H1 (cell line): ENCODE measurements around the gene PNLIPRP1. TPM values are rescaled to one million over a fixed set of nuclear protein-coding genes. Genes with fewer than 3 reads are reported as not detected.

Source experiments
- CTCF ChIA-PET: fragments of 300-600 bp; sonication (Branson Sonifier 250); formaldehyde crosslinking; loops from one replicate; lab custom pipeline; 2021; ENCODE audit not compliant: partially characterized antibody; lab: Charles Lee
- POLR2A ChIA-PET: fragments of 300-600 bp; sonication (Branson Sonifier 250); formaldehyde crosslinking; loops from one replicate; lab custom pipeline; 2021; ENCODE audit warnings: inconsistent platforms; ENCODE audit not compliant: partially characterized antibody; lab: Charles Lee
- DNase-seq, 2 experiments: peaks; one replicate each; pipeline versions ENCODE4 v3.0.0 to v3.0.0-alpha.2; 2010 to 2022; ENCODE audit warnings: low spot score in 2 of 2, low read depth in 1 of 2, mixed read lengths in 1 of 2
- FAIRE-seq: peaks from 2 replicates; lab custom pipeline; 2011; peaks lifted over from hg19 to GRCh38; lab: Jason Lieb, UNC
- H2AFZ ChIP-seq: 2 replicates; pipeline ENCODE4 v1.8.1; 2012; ENCODE audit warnings: low read length, inconsistent platforms
- H2AK5ac ChIP-seq: 2 replicates; pipeline ENCODE4 v1.6.1; 2013; ENCODE audit warnings: low read depth, low read length
- H2BK120ac ChIP-seq: replicated peaks from 2 replicates; pipeline ENCODE3; 2013; ENCODE audit warnings: low read depth, low read length, inconsistent platforms
- H2BK12ac ChIP-seq: 2 replicates; pipeline ENCODE4 v1.6.1; 2013; ENCODE audit warnings: low read depth, low read length
- H2BK15ac ChIP-seq: 2 replicates; pipeline ENCODE4 v1.6.1; 2013; ENCODE audit warnings: low read length
- H2BK20ac ChIP-seq: 2 replicates; pipeline ENCODE4 v1.6.1; 2013; ENCODE audit warnings: low read length
- H2BK5ac ChIP-seq: 2 replicates; pipeline ENCODE4 v1.6.1; 2013; ENCODE audit warnings: low read depth, low read length
- H3K14ac ChIP-seq: 2 replicates; pipeline ENCODE4 v1.6.1; 2013; ENCODE audit warnings: inconsistent platforms; ENCODE audit not compliant: insufficient read length
- H3K18ac ChIP-seq: 2 replicates; pipeline ENCODE4 v1.6.1; 2013; ENCODE audit warnings: low read length; ENCODE audit errors: extremely low read depth
- H3K23ac ChIP-seq: 2 replicates; pipeline ENCODE4 v1.6.1; 2013; ENCODE audit warnings: inconsistent platforms; ENCODE audit not compliant: insufficient read length
- H3K23me2 ChIP-seq: 2 replicates; pipeline ENCODE4 v1.6.1; 2013; ENCODE audit warnings: low read depth, low read length
- H3K27ac ChIP-seq: 2 replicates; pipeline ENCODE4 v1.6.1; 2011; ENCODE audit warnings: low read depth, low read length, inconsistent platforms
- H3K27me3 ChIP-seq, 4 experiments: replicated peaks in 1 of 4; 1 replicate in 1 of 4; 2 replicates in 3 of 4; pipeline versions ENCODE4 v1.6.1 to v1.8.1; 2011 to 2013; ENCODE audit warnings: low read length in 3 of 4, mild to moderate bottlenecking in 3 of 4, inconsistent platforms in 2 of 4, mixed read lengths in 2 of 4, moderate library complexity in 1 of 4; ENCODE audit not compliant: control insufficient read depth in 3 of 4, insufficient read depth in 3 of 4; ENCODE audit errors: extremely low read depth in 1 of 4
- H3K36me3 ChIP-seq, 4 experiments: 2 replicates each; pipeline versions ENCODE4 v1.6.1 to v1.8.1; 2011 to 2013; ENCODE audit warnings: mild to moderate bottlenecking in 4 of 4, low read length in 3 of 4, moderate library complexity in 2 of 4, control low read depth in 1 of 4, inconsistent platforms in 1 of 4; ENCODE audit not compliant: insufficient read depth in 4 of 4, control insufficient read depth in 2 of 4
- H3K4ac ChIP-seq: replicated peaks from 2 replicates; pipeline ENCODE3; 2013; ENCODE audit warnings: low read length, low read depth, mixed read lengths, inconsistent platforms; ENCODE audit not compliant: insufficient read length
- H3K4me1 ChIP-seq, 4 experiments: replicated peaks in 1 of 4; 1 replicate in 1 of 4; 2 replicates in 3 of 4; pipeline versions ENCODE4 v1.6.1 to v1.8.1; 2011 to 2013; ENCODE audit warnings: low read length in 3 of 4, inconsistent platforms in 2 of 4, mixed read lengths in 1 of 4; ENCODE audit not compliant: insufficient read depth in 4 of 4, control insufficient read depth in 3 of 4
- H3K4me2 ChIP-seq, 2 experiments: 2 replicates each; pipeline versions ENCODE4 v1.6.1 to v1.8.1; 2011 to 2013; ENCODE audit warnings: low read depth in 2 of 2, low read length in 2 of 2, control low read depth in 1 of 2, inconsistent platforms in 1 of 2, mild to moderate bottlenecking in 1 of 2; ENCODE audit not compliant: insufficient read depth in 1 of 2
- H3K4me3 ChIP-seq, 4 experiments: fragments of 200-600, 300-600 bp in 1 of 4; sonication (generic), shearing (Covaris generic), sonication (Bioruptor Twin) in 1 of 4; 2 replicates each; pipeline versions ENCODE4 v1.5.1 to v1.8.1; 2011 to 2016; ENCODE audit warnings: low read length in 4 of 4, low read depth in 3 of 4, control low read depth in 2 of 4, inconsistent platforms in 2 of 4, mild to moderate bottlenecking in 2 of 4, mixed read lengths in 1 of 4, moderate library complexity in 1 of 4; ENCODE audit not compliant: insufficient read depth in 2 of 4; ENCODE audit errors: extremely low read depth in 1 of 4
- H3K56ac ChIP-seq: replicated peaks from 2 replicates; pipeline ENCODE3; 2013; ENCODE audit warnings: low read depth, mild to moderate bottlenecking, mixed read lengths, low read length, inconsistent platforms; ENCODE audit not compliant: insufficient read length
- H3K79me1 ChIP-seq: 2 replicates; pipeline ENCODE4 v1.6.1; 2013; ENCODE audit warnings: low read depth, low read length, control low read depth
- H3K79me2 ChIP-seq, 2 experiments: 2 replicates each; pipeline versions ENCODE4 v1.6.1 to v1.8.1; 2012 to 2013; ENCODE audit warnings: low read length in 2 of 2, mild to moderate bottlenecking in 2 of 2, inconsistent platforms in 1 of 2; ENCODE audit not compliant: insufficient read depth in 2 of 2, control insufficient read depth in 1 of 2
- H3K9ac ChIP-seq, 4 experiments: replicated peaks in 1 of 4; 1 replicate in 1 of 4; 2 replicates in 3 of 4; pipeline versions ENCODE4 v1.6.1 to v1.8.1; 2011 to 2013; ENCODE audit warnings: low read depth in 3 of 4, low read length in 3 of 4, control low read depth in 2 of 4, mild to moderate bottlenecking in 2 of 4, moderate library complexity in 2 of 4, inconsistent platforms in 1 of 4; ENCODE audit errors: extremely low read depth in 1 of 4
- H3K9me3 ChIP-seq, 2 experiments: 2 replicates each; pipeline versions ENCODE4 v1.6.1 to v1.8.1; 2012 to 2013; ENCODE audit warnings: mild to moderate bottlenecking in 2 of 2, moderate library complexity in 2 of 2, control low read depth in 1 of 2, inconsistent platforms in 1 of 2, low read depth in 1 of 2, low read length in 1 of 2, mixed read lengths in 1 of 2; ENCODE audit not compliant: insufficient read depth in 2 of 2
- H4K20me1 ChIP-seq, 2 experiments: replicated peaks in 1 of 2; 2 replicates each; pipeline versions ENCODE3 to v1.8.1; 2011 to 2013; ENCODE audit warnings: inconsistent platforms in 2 of 2, low read length in 2 of 2, mild to moderate bottlenecking in 1 of 2; ENCODE audit not compliant: insufficient read depth in 2 of 2, control insufficient read depth in 1 of 2
- H4K5ac ChIP-seq: 2 replicates; pipeline ENCODE4 v1.6.1; 2013; ENCODE audit warnings: low read length, low read depth, mixed read lengths, inconsistent platforms; ENCODE audit not compliant: insufficient read length
- H4K8ac ChIP-seq: 2 replicates; pipeline ENCODE4 v1.8.0; 2013; ENCODE audit warnings: mild to moderate bottlenecking, moderate library complexity, low read length, inconsistent platforms; ENCODE audit not compliant: insufficient read depth; ENCODE audit errors: extremely low read depth
- H4K91ac ChIP-seq: replicated peaks from 2 replicates; pipeline ENCODE3; 2013; ENCODE audit warnings: low read length, mixed read lengths, inconsistent platforms; ENCODE audit not compliant: insufficient read length
- ATF3 ChIP-seq: IDR thresholded peaks from 2 replicates; pipeline ENCODE4 v1.6.1; 2011; ENCODE audit warnings: low read depth, mild to moderate bottlenecking, low read length; ENCODE audit not compliant: insufficient read depth
- CHD1 ChIP-seq: IDR thresholded peaks from 2 replicates; pipeline ENCODE4 v1.6.1; 2012; ENCODE audit warnings: low read depth, low read length, improper control_type of control experiment
- CTCF ChIP-seq, 3 experiments: IDR thresholded peaks; 1 replicate in 2 of 3; 2 replicates in 1 of 3; pipeline versions ENCODE4 v1.5.1 to v1.6.1; 2011; ENCODE audit warnings: low read length in 3 of 3, mild to moderate bottlenecking in 3 of 3, inconsistent platforms in 2 of 3, low read depth in 1 of 3, moderate library complexity in 1 of 3; ENCODE audit not compliant: insufficient read depth in 1 of 3; ENCODE audit errors: control extremely low read depth in 1 of 3
- GABPA ChIP-seq: IDR thresholded peaks from 2 replicates; pipeline ENCODE4 v1.6.1; 2011; ENCODE audit warnings: mild to moderate bottlenecking, low read length, moderate library complexity, borderline replicate concordance; ENCODE audit not compliant: insufficient read depth
- MAFK ChIP-seq: IDR thresholded peaks from 2 replicates; pipeline ENCODE4 v1.6.1; 2012; ENCODE audit warnings: low read depth, mild to moderate bottlenecking, improper control_type of control experiment, low read length
- NANOG ChIP-seq: IDR thresholded peaks from 2 replicates; pipeline ENCODE4 v1.6.1; 2011; ENCODE audit warnings: low read length, low read depth, mild to moderate bottlenecking, inconsistent platforms; ENCODE audit not compliant: insufficient read depth, poor library complexity, severe bottlenecking
- NRF1 ChIP-seq: IDR thresholded peaks from 2 replicates; pipeline ENCODE4 v1.6.1; 2011; ENCODE audit warnings: mild to moderate bottlenecking, low read depth, low read length, improper control_type of control experiment
- RAD21 ChIP-seq, 2 experiments: IDR thresholded peaks in 1 of 2; conservative IDR thresholded peaks in 1 of 2; 2 replicates each; pipeline ENCODE4 v1.6.1; 2011; ENCODE audit warnings: low read depth in 2 of 2, low read length in 2 of 2, improper control_type of control experiment in 1 of 2, inconsistent platforms in 1 of 2, mild to moderate bottlenecking in 1 of 2, moderate library complexity in 1 of 2
- RBBP5 ChIP-seq: IDR thresholded peaks from 2 replicates; pipeline ENCODE4 v1.7.1; 2012; ENCODE audit warnings: low read depth, mild to moderate bottlenecking, inconsistent platforms, low read length, moderate library complexity, borderline replicate concordance
- SIRT6 ChIP-seq: IDR thresholded peaks from one replicate; pipeline ENCODE4 v1.7.1; 2012; ENCODE audit warnings: low read length, inconsistent platforms
- WGBS, 2 experiments: shearing (Covaris generic) in 1 of 2; methylation state at CpG; one replicate each; pipeline versions ENCODE4 v1.1.6 to v1.1.7; 2013 to 2015; ENCODE audit warnings: low lambda C conversion rate in 2 of 2, mixed read lengths in 2 of 2, inconsistent platforms in 1 of 2, low coverage in 1 of 2, missing lambda C conversion rate in 1 of 2; ENCODE audit not compliant: insufficient replicate concordance in 2 of 2, insufficient coverage in 1 of 2, insufficient read length in 1 of 2; ENCODE audit errors: extremely low coverage in 1 of 2, missing lambda C conversion rate in 1 of 2; 5-methylcytosine and 5-hydroxymethylcytosine counted together
- polyA plus RNA-seq, 7 experiments: library from polyadenylated mRNA; depleted of rRNA in 3 of 7; stranded (reverse) in 5 of 7; unstranded in 2 of 7; fragments of >200 nt in 5 of 7; fragments of 200-250 nt in 2 of 7; gene quantifications; 1 replicate in 5 of 7; 2 replicates in 1 of 7; 4 replicates in 1 of 7; pipeline versions ENCODE4 v1.2.1 to v1.2.3, GENCODE V29; 2011 to 2013; ENCODE audit warnings: missing spikeins in 2 of 7, mixed read lengths in 2 of 7
- total RNA-seq: library from RNA; stranded (reverse); fragmentation: NEBNext Ultra II Directional; extraction: Animal tissue kit (Norgen Biotek cat#: 25700); gene quantifications from 2 replicates; pipeline ENCODE4 v1.2.1, GENCODE V29; 2021

The PNLIPRP1 gene
- total and polyA plus RNA-seq, 2 of the 8 experiments (the other 6 are each of a cell fraction or from before 2014, with no cell fraction given): not detected

GRCh38 chr10:116606061-116606483, 15.3 kb downstream of the PNLIPRP1 start:
- Histone ChIP-seq H2AK5ac (no peak overlapping the region), H4K20me1 (peaks cover 0 to 2% of the 10 kb centered on the region in 2 experiments), H3K4ac (no peak overlapping the region), H3K9me3 (peaks cover 3 to 4% of the 10 kb centered on the region in 2 experiments; a peak in 1 of 4 replicates), H2BK15ac (no peak overlapping the region), H3K27ac (no peak overlapping the region), H3K18ac (no peak overlapping the region), H3K4me3 (no peak overlapping the region), H2BK20ac (no peak overlapping the region), H3K79me2 (no peaks in the 10 kb centered on the region), H4K91ac (no peak overlapping the region), H3K36me3 (no peaks in the 10 kb centered on the region), H3K4me2 (no peak overlapping the region), H2BK5ac (no peak overlapping the region), H2BK12ac (no peak overlapping the region), H4K8ac (no peak overlapping the region), H4K5ac (no peak overlapping the region), H3K4me1 (peaks cover 0 to 9% (median 3%) of the 10 kb centered on the region in 4 experiments; a peak in 4 of 7 replicates), H3K27me3 (peaks cover 0 to 12% (median 10%) of the 10 kb centered on the region in 4 experiments; a peak in 5 of 7 replicates), H3K9ac (no peak overlapping the region), H2AFZ (no peak overlapping the region), H3K23ac (no peak overlapping the region), H2BK120ac (no peak overlapping the region), H3K14ac (no peak overlapping the region), H3K79me1 (no peaks in the 10 kb centered on the region), H3K23me2 (peaks cover 3% of the 10 kb centered on the region; the same call in 1 of the 2 replicates), H3K56ac (no peak overlapping the region)
- FAIRE-seq (no peak), DNase-seq (no peak)
- WGBS, 2 experiments: 74% methylated on average over 6 of the region's 8 CpGs; no CpG with 5 or more reads in 1 of the 2 experiments
- POLR2A ChIA-PET: interaction anchor here (1.2 kb wide), 1 partner anchor 18 kb away, joined by 3 read pairs; no protein-coding TSS in a partner anchor
- CTCF ChIA-PET: no interaction called here
- TF ChIP-seq NANOG (no peak), SIRT6 (no peak), NRF1 (no peak), RBBP5 (no peak), CTCF (IDR thresholded peaks at IDR 0.05; ENCODE audit: control extremely low read depth in 1 of 3, insufficient read depth in 1 of 3, low read depth in 1 of 3, low read length in 3 of 3) (no peak), ATF3 (no peak), GABPA (no peak), MAFK (no peak), CHD1 (no peak), RAD21 (IDR thresholded peaks at IDR 0.05 in 1 of 2, conservative IDR thresholded peaks at IDR 0.05 in 1 of 2; ENCODE audit: low read depth in 2 of 2, low read length in 2 of 2) (no peak)
